ENCODE data around the gene ICE2. TPM values are rescaled to one million over a fixed set of nuclear protein-coding genes. Genes with fewer than 3 reads are reported as not detected.

ICE2 gene
- 25.2 to 39.1 TPM (median 34.6 TPM) in 5 replicates for total RNA-seq (2022; extraction: Qiagen RNA extraction; ENCODE audit: low read depth)

GRCh38 chr15:60478566-60479360, at the start of gene ICE2:
Gene ICE2, minus strand, starts transcription at chr15:60479142. Its CDS starts 1,165 bp downstream, at chr15:60477977.

DNA sequence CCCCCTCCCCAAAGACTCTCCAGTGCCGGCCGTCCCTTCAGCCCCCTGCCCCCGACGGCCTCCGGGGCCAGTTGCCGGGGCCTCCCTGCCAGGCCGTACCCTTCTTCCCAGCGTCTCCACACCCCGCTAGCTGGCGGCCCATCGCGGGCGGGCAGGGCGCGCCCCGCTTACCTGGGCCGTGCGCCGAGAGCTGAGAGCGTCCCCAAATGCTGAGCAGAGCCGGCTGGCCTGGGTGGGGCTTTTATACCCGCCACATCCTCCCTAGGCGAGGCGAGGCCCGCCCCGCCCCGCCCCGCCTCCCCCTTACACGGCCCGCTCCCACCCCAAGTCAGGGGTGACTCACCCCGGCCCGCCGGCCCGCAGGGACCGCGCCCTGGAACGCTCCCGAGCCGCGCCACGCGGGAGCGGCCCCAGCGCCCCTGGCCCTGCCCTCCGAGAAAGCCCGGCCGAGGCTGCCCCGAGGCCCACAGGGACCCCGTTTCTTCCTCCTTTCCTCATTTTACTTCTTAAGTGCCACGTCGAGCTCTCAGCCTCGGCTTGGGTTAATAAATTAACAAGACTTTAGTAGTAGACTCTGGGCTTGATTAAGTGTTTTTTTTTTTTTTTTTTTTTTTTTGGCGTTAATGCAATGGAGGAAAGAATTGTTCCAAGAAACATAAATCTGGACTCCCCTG, 81.0 kb downstream of the ICE2 start, which contains the start of gene ANXA2:
Gene ANXA2 (minus strand): TSS at position 215 of the 674 bp plus-strand sequence. CDS start 11,911 bp downstream, outside the sequence.

Other genes with a start within 250 kb of the ICE2 start
- gene ANXA2, start 81.2 kb downstream of the ICE2 start, total RNA-seq (2022; extraction: Qiagen RNA extraction; ENCODE audit: low read depth): 4,604 to 5,455 TPM (median 4,892 TPM) in 5 replicates

All from A549 treated with RU486 at 1 μM for 4 hours (cell line).